Upper lobe of left lung (tissue), 6 donors: ENCODE results near the gene BNC2. TPM values are rescaled to one million over a fixed set of nuclear protein-coding genes. Genes with fewer than 3 reads are reported as not detected.
A peak's percentile ranks its signal among the peaks of the same experiment; 100 is the strongest.

Experiments
- ATAC-seq, 2 donors: fragments of 200-7000 bp; cut with Tn5 transposase; one replicate each; pipeline ENCODE4 v1.9.1; 2022; ENCODE audit warnings: mild to moderate bottlenecking in 2 of 2, moderate library complexity in 2 of 2; ENCODE audit not compliant: low FRiP score in 2 of 2
- DNase-seq, 2 donors: peaks; one replicate each; pipeline ENCODE4 v3.0.0-alpha.2; 2019 to 2020
- H3K27ac ChIP-seq, 4 donors: fragments of 200-600 bp; sonication (generic); one replicate each; pipeline ENCODE4 v1.5.1; 2016 to 2019
- H3K27me3 ChIP-seq, 4 donors: fragments of 200-600 bp; sonication (generic); one replicate each; pipeline ENCODE4 v1.5.1; 2017 to 2019
- H3K36me3 ChIP-seq, 4 donors: fragments of 200-600 bp; sonication (generic); one replicate each; pipeline ENCODE4 v1.5.1; 2016 to 2019
- H3K4me1 ChIP-seq, 4 donors: fragments of 200-600 bp; sonication (generic); one replicate each; pipeline ENCODE4 v1.5.1; 2018 to 2019
- H3K4me3 ChIP-seq, 4 donors: fragments of 200-600 bp; sonication (generic); one replicate each; pipeline ENCODE4 v1.5.1; 2017 to 2019; ENCODE audit warnings: mild to moderate bottlenecking in 2 of 4, moderate library complexity in 1 of 4
- H3K9me3 ChIP-seq, 4 donors: fragments of 200-600 bp; sonication (generic); one replicate each; pipeline ENCODE4 v1.5.1; 2018 to 2019
- CTCF ChIP-seq, 6 experiments: fragments of 450-650 bp in 4 of 6; fragments of 200-600 bp in 2 of 6; sonication (generic) in 2 of 6; IDR thresholded peaks; one replicate each; pipeline ENCODE4 v1.5.1; 2016 to 2019; ENCODE audit warnings: antibody characterized with exemption in 6 of 6
- EP300 ChIP-seq, 4 donors: sonication (generic); formaldehyde crosslinking; IDR thresholded peaks; one replicate each; pipeline ENCODE4 v1.5.1; 2017; ENCODE audit warnings: antibody characterized with exemption in 4 of 4, control low read depth in 2 of 4
- POLR2A ChIP-seq, 4 donors: fragments of 450-650 bp; IDR thresholded peaks; one replicate each; pipeline ENCODE4 v1.5.1; 2016 to 2017; ENCODE audit warnings: antibody characterized with exemption in 4 of 4, mild to moderate bottlenecking in 2 of 4
- POLR2AphosphoS5 ChIP-seq, 2 donors: sonication (generic); formaldehyde crosslinking; IDR thresholded peaks; one replicate each; pipeline ENCODE4 v1.5.1; 2017; ENCODE audit warnings: antibody characterized with exemption in 2 of 2
- WGBS, 2 donors: methylation state at CpG; one replicate each; pipeline ENCODE4 v1.1.5; 2017 to 2018; 5-methylcytosine and 5-hydroxymethylcytosine counted together
- total RNA-seq, 6 donors: library from RNA; depleted of rRNA in 4 of 6; stranded (reverse); fragments of >200 nt in 4 of 6; gene quantifications; one replicate each; pipeline versions ENCODE4 v1.1.0 to v1.2.1, GENCODE V29; 2016 to 2021
- donor health status: DM: no; HTN: no; CAD: no; lungs with moderate emphysema.
- donor health status: DM: no; HTN: yes; CAD: no; lungs with severe emphysema.

Gene BNC2
- total RNA-seq, 6 donors from 2014 or later = 4.6 to 21.7 (median 10.7) TPM

DNA sequence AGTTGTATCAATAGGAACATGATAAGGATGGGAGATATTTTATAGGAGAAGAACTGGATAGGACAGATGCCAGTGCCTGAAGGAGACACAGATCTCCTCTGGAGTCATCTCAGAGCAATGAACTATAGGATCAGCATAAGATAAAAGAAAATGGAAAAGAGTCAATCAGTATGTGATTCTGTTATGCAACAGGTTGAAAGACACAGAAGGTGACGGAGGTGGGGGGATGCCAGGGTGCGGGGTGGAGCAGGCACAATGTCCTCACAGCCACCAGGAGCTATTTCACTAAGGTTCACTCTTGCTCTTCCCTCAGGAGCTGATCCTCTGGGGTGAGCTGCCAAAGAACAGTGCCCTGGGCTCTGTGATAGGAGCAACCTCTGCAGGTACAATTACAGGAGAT lies 179.8 kb downstream of the BNC2 start:
- DNase-seq (no peak), ATAC-seq (no peak)
- H3K27ac ChIP-seq = no peak overlapping the region
- peaks cover 0 to 5% (median 0%) of the 10 kb centered on the region in 4 donors for H3K4me1 ChIP-seq
- TF ChIP-seq POLR2AphosphoS5 (IDR thresholded peaks at IDR 0.05) (no peak), EP300 (IDR thresholded peaks at IDR 0.05) (no peak), CTCF (IDR thresholded peaks at IDR 0.05) (no peak), POLR2A (IDR thresholded peaks at IDR 0.05) (no peak)
- 96 to 98% methylated on average over 2 of the region's 2 CpGs for WGBS, 2 donors
- H3K4me3 ChIP-seq = no peak overlapping the region
- H3K36me3 ChIP-seq = no peaks in the 10 kb centered on the region
- no peaks in the 10 kb centered on the region for H3K27me3 ChIP-seq
- H3K9me3 ChIP-seq = no peaks in the 10 kb centered on the region

GRCh38 chr9:16690205-16690604 lies 180.3 kb downstream of the BNC2 start:
- TF ChIP-seq EP300 (IDR thresholded peaks at IDR 0.05) = no peak
- TF ChIP-seq CTCF (IDR thresholded peaks at IDR 0.05) = no peak
- H3K27me3 ChIP-seq = no peaks in the 10 kb centered on the region
- H3K9me3 ChIP-seq = no peaks in the 10 kb centered on the region
- WGBS, 2 donors = 47 to 85% methylated on average over 2 of the region's 2 CpGs
- H3K27ac ChIP-seq = no peak overlapping the region
- no peaks in the 10 kb centered on the region for H3K36me3 ChIP-seq
- DNase-seq = no peak
- H3K4me1 ChIP-seq = peaks cover 0 to 5% (median 0%) of the 10 kb centered on the region in 4 donors
- no peak for ATAC-seq
- no peak overlapping the region for H3K4me3 ChIP-seq

DNA sequence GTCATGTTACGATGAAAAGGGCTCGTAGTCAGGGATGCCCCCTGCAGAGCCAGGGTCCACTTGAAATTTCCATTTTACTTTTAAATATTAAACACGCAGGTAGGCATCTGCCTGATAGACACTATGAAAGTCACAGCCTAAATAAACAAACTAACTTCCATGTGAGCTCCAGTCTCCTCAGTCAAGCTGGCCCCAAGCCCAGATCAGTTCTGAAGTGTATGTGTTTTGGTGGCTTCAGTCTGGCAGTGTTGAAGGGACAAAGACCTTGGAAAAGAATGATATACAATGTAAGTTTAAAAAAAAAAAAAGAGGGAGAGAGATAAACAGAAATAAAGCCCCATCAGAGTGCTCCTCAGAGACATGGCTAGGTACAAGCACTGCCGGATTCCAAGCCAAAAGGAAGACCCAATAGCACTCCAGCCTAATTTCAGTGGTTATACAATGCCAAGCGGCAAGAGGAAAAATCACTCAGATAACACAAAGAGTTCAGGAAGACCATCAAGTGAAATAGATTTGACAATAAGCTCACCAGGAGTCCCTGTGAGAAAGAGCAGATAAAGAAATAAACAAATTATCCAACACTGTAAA lies 181.0 kb downstream of the BNC2 start:
- Histone ChIP-seq H3K27ac (no peak overlapping the region), H3K27me3 (no peaks in the 10 kb centered on the region), H3K4me1 (peaks cover 0 to 5% (median 0%) of the 10 kb centered on the region in 4 donors), H3K9me3 (no peaks in the 10 kb centered on the region), H3K36me3 (no peaks in the 10 kb centered on the region), H3K4me3 (no peak overlapping the region)
- TF ChIP-seq EP300 (IDR thresholded peaks at IDR 0.05) (no peak), POLR2AphosphoS5 (IDR thresholded peaks at IDR 0.05) (no peak), CTCF (IDR thresholded peaks at IDR 0.05) (no peak), POLR2A (IDR thresholded peaks at IDR 0.05) (no peak)
- DNase-seq (peak in 1 of 2 donors; percentile 44), ATAC-seq (no peak)
- 48 to 65% methylated on average over 5 of the region's 5 CpGs for WGBS, 2 donors

GRCh38 chr9:16688814-16689213 lies 181.7 kb downstream of the BNC2 start:
- H3K27ac ChIP-seq = no peak overlapping the region
- no peaks in the 10 kb centered on the region for H3K36me3 ChIP-seq

More at GRCh38 chr9:16688814-16689213, 181.7 kb downstream of the BNC2 start:
- no peak for DNase-seq
- WGBS, 2 donors = 52 to 83% methylated on average over 1 of the region's 1 CpG
- ATAC-seq = no peak
- H3K9me3 ChIP-seq = no peaks in the 10 kb centered on the region
- H3K27me3 ChIP-seq = no peaks in the 10 kb centered on the region
- peaks cover 0 to 5% (median 0%) of the 10 kb centered on the region in 4 donors for H3K4me1 ChIP-seq
- TF ChIP-seq CTCF (IDR thresholded peaks at IDR 0.05) (no peak), POLR2A (IDR thresholded peaks at IDR 0.05) (no peak), EP300 (IDR thresholded peaks at IDR 0.05) (no peak), POLR2AphosphoS5 (IDR thresholded peaks at IDR 0.05) (no peak)
- H3K4me3 ChIP-seq = no peak overlapping the region
